Stimulated activated CD4-positive, alpha-beta T cell treated with anti-CD3 and anti-CD28 coated beads, Interleukin-1b, Interleukin-23, amount 100 ng/mL, for 24 hours (primary cell): ENCODE measurements around the gene DYRK2.
A peak's percentile ranks its signal among the peaks of the same experiment; 100 is the strongest.
"Not testable (repeated sequence)": the region's sequence is repeated elsewhere in the genome, so short reads cannot be mapped to it uniquely, and the experiment has no call there.

Source experiments
- DNase-seq, 4 experiments: peaks; one replicate each; pipeline ENCODE4 v3.0.0-alpha.2; 2020; ENCODE audit warnings: low read depth in 4 of 4, low spot score in 1 of 4

The DYRK2 gene

GRCh38 chr12:67669934-67670631 lies 21.5 kb downstream of the DYRK2 start:
- no peak for DNase-seq

GRCh38 chr12:67671419-67671818 lies 22.9 kb downstream of the DYRK2 start:
- no peak for DNase-seq

GRCh38 chr12:67671892-67672291 lies 23.3 kb downstream of the DYRK2 start:
- no peak for DNase-seq

- DNase-seq: not testable (repeated sequence)
Observed at GRCh38 chr12:67672507-67672906, 24.0 kb downstream of the DYRK2 start.

- DNase-seq: not testable (repeated sequence)
Observed at GRCh38 chr12:67673509-67673908, 25.0 kb downstream of the DYRK2 start.

- no peak for DNase-seq
Observed at GRCh38 chr12:67674417-67674816, 25.9 kb downstream of the DYRK2 start.

- no peak for DNase-seq
Observed at GRCh38 chr12:67676624-67677023, 28.1 kb downstream of the DYRK2 start.

GRCh38 chr12:67677166-67677565 lies 28.6 kb downstream of the DYRK2 start:
- DNase-seq: no peak

GRCh38 chr12:67681105-67681778 lies 32.7 kb downstream of the DYRK2 start:
- DNase-seq: no peak

GRCh38 chr12:67681941-67682620 lies 33.5 kb downstream of the DYRK2 start:
- DNase-seq: no peak

- no peak for DNase-seq
Observed at GRCh38 chr12:67689385-67689784, 40.8 kb downstream of the DYRK2 start.

- no peak for DNase-seq
Observed at GRCh38 chr12:67690656-67691055, 42.1 kb downstream of the DYRK2 start.

GRCh38 chr12:67691220-67691619 lies 42.7 kb downstream of the DYRK2 start:
- no peak for DNase-seq

- no peak for DNase-seq
Observed at GRCh38 chr12:67692135-67692534, 43.6 kb downstream of the DYRK2 start.

GRCh38 chr12:67692966-67693365 lies 44.4 kb downstream of the DYRK2 start:
- no peak for DNase-seq

GRCh38 chr12:67693894-67694293 lies 45.3 kb downstream of the DYRK2 start:
- no peak for DNase-seq

- no peak for DNase-seq
Observed at GRCh38 chr12:67694306-67694900, 45.9 kb downstream of the DYRK2 start.

- DNase-seq: no peak
Observed at GRCh38 chr12:67695974-67696373, 47.4 kb downstream of the DYRK2 start.

GRCh38 chr12:67697443-67697842 lies 48.9 kb downstream of the DYRK2 start:
- DNase-seq: no peak

- DNase-seq: no peak
Observed at GRCh38 chr12:67697967-67698366, 49.4 kb downstream of the DYRK2 start.

- peak in 3 of 4 experiments; percentile 12 to 42 (median 15) for DNase-seq
Observed at GRCh38 chr12:67698672-67699581, 50.4 kb downstream of the DYRK2 start.
